Breast epithelium (tissue), 4 donors: ENCODE results near the gene CDH13. TPM values are rescaled to one million over a fixed set of nuclear protein-coding genes. Genes with fewer than 3 reads are reported as not detected.

ENCODE experiments used
- DNase-seq, 2 donors: peaks; one replicate each; pipeline ENCODE4 v3.0.0-alpha.2; 2019; ENCODE audit warnings: low spot score in 2 of 2
- H3K27ac ChIP-seq, 2 donors: fragments of 200-600 bp; sonication (generic) in 1 of 2; one replicate each; pipeline ENCODE4 v1.5.1; 2016 to 2019; ENCODE audit warnings: mild to moderate bottlenecking in 1 of 2
- H3K27me3 ChIP-seq, 2 donors: fragments of 200-600 bp; sonication (generic) in 1 of 2; one replicate each; pipeline versions ENCODE4 v1.5.1 to v1.6.0; 2017 to 2019; ENCODE audit warnings: control low read depth in 1 of 2, mild to moderate bottlenecking in 1 of 2
- H3K36me3 ChIP-seq: fragments of 200-600 bp; one replicate; pipeline ENCODE4 v1.5.1; 2019
- H3K4me1 ChIP-seq, 2 donors: fragments of 200-600 bp; sonication (generic); one replicate each; pipeline ENCODE4 v1.5.1; 2016 to 2019; ENCODE audit warnings: control low read depth in 1 of 2
- H3K4me3 ChIP-seq, 3 donors: fragments of 200-600 bp; sonication (generic); 1 replicate in 2 of 3; 2 replicates in 1 of 3; pipeline ENCODE4 v1.5.1; 2016 to 2019; ENCODE audit warnings: mild to moderate bottlenecking in 3 of 3, moderate library complexity in 2 of 3
- H3K9me3 ChIP-seq, 2 donors: fragments of 200-600 bp; sonication (generic) in 1 of 2; one replicate each; pipeline ENCODE4 v1.5.1; 2016 to 2019; ENCODE audit warnings: control low read depth in 1 of 2
- POLR2A ChIP-seq: fragments of 450-650 bp; IDR thresholded peaks from one replicate; pipeline ENCODE4 v1.6.1; 2016; ENCODE audit warnings: antibody characterized with exemption, mild to moderate bottlenecking, moderate library complexity
- POLR2AphosphoS5 ChIP-seq, 3 donors: sonication (generic); formaldehyde crosslinking; IDR thresholded peaks; one replicate each; pipeline ENCODE4 v1.6.1; 2017; ENCODE audit warnings: antibody characterized with exemption in 3 of 3
- intact Hi-C: fragments of 100-400 bp; cut with DNase I; formaldehyde crosslinking; loops from one replicate; pipeline ENCODE4 v1.15.1; 2023; ENCODE audit warnings: low total_unique reads
- total RNA-seq, 3 donors: library from RNA; depleted of rRNA; stranded (reverse); fragments of >200 nt; gene quantifications; one replicate each; pipeline ENCODE4 v1.1.0, GENCODE V29; 2016
- TF ChIP-seq, protein P1 (sequence below), 3 donors: fragments of 450-650 bp; IDR thresholded peaks; one replicate each; pipeline ENCODE4 v1.5.1; 2016 to 2017; ENCODE audit warnings: antibody characterized with exemption in 3 of 3, mild to moderate bottlenecking in 3 of 3, moderate library complexity in 3 of 3

Gene CDH13
- total RNA-seq, 3 donors from 2014 or later: 6.0 to 13.1 (median 11.5) TPM

DNA sequence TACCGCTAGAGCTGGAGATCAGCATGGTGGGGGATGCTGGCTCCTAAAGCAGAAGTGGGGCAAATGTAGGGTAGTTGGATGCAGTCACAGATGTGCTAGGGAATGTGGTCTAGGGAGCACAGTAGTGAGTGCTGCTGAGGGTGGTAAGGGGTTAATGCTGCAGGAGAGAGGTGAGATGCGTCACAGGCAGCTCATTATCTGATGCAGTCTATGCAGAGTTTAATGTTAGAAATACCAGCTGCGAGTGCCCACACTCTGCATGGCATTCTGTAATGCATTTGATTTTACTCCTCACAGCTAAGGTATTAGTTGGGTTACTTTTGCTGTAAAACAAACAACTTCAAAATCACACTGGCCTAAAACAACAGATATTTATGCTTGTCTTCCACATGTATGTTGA, 689.7 kb downstream of the CDH13 start:
- no peaks in the 10 kb centered on the region for H3K27me3 ChIP-seq

DNA sequence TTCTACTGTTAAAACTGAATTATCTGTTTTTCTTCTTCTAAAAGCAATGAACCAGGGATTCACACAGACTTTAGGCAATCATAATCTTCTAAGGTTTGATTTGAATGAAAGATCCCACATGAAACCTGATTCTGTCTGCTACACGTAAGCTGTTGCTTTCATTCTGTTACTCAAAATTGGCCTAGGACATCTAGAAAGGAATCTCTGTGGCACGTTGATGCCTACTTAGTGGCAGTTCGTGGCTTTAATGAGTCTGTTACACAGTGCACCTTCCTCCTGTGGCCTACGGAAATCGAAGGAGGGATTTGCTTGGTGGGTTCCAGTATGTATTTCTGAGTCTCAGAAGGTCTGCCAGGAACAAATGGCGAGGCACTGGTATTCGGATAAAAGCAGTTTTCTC, 691.6 kb downstream of the CDH13 start:
- no peak overlapping the region for H3K4me3 ChIP-seq
- no peak for DNase-seq
- no peak overlapping the region for H3K27ac ChIP-seq
- TF ChIP-seq, protein P1, sequence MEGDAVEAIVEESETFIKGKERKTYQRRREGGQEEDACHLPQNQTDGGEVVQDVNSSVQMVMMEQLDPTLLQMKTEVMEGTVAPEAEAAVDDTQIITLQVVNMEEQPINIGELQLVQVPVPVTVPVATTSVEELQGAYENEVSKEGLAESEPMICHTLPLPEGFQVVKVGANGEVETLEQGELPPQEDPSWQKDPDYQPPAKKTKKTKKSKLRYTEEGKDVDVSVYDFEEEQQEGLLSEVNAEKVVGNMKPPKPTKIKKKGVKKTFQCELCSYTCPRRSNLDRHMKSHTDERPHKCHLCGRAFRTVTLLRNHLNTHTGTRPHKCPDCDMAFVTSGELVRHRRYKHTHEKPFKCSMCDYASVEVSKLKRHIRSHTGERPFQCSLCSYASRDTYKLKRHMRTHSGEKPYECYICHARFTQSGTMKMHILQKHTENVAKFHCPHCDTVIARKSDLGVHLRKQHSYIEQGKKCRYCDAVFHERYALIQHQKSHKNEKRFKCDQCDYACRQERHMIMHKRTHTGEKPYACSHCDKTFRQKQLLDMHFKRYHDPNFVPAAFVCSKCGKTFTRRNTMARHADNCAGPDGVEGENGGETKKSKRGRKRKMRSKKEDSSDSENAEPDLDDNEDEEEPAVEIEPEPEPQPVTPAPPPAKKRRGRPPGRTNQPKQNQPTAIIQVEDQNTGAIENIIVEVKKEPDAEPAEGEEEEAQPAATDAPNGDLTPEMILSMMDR (IDR thresholded peaks at IDR 0.05): no peak
- no peak for TF ChIP-seq POLR2AphosphoS5 (IDR thresholded peaks at IDR 0.05)
- no peaks in the 10 kb centered on the region for H3K9me3 ChIP-seq
- intact Hi-C loops: no loop called here
- no peaks in the 10 kb centered on the region for H3K4me1 ChIP-seq
- no peaks in the 10 kb centered on the region for H3K27me3 ChIP-seq
- no peaks in the 10 kb centered on the region for H3K36me3 ChIP-seq

More for the DNA sequence above, 689.7 kb downstream of the CDH13 start:
- Histone ChIP-seq H3K4me1 (no peaks in the 10 kb centered on the region), H3K36me3 (no peaks in the 10 kb centered on the region), H3K27ac (no peak overlapping the region), H3K9me3 (no peaks in the 10 kb centered on the region), H3K4me3 (no peak overlapping the region)
- DNase-seq: no peak
- intact Hi-C loops: no loop called here
- TF ChIP-seq POLR2A (no peak), POLR2AphosphoS5 (IDR thresholded peaks at IDR 0.05) (no peak)
- TF ChIP-seq, protein P1 (IDR thresholded peaks at IDR 0.05): no peak

DNA sequence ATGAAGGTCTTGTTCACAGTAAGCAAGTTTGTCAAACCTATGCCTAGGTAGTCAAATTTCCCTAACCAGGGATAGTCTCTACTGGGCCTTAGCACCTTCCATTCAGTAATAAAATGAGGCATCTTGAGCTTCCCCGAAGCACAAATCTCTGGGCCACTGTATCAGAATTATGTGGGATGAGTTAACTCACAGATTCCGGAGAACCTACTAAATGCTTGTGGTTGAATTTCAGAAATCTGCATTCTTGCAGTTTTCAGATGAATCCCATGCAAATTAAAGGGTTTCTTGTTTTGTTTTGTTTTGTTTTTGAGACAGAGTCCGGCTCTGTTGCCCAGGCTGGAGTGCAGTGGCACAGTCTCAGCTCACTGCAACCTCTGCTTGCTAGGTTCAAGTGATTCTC, 702.2 kb downstream of the CDH13 start:
- intact Hi-C loops: no loop called here
- Histone ChIP-seq H3K27me3 (no peaks in the 10 kb centered on the region), H3K9me3 (no peaks in the 10 kb centered on the region), H3K4me1 (no peaks in the 10 kb centered on the region), H3K4me3 (no peak overlapping the region), H3K36me3 (no peaks in the 10 kb centered on the region), H3K27ac (no peak overlapping the region)
- no peak for DNase-seq
- no peak for TF ChIP-seq POLR2AphosphoS5 (IDR thresholded peaks at IDR 0.05)

DNA sequence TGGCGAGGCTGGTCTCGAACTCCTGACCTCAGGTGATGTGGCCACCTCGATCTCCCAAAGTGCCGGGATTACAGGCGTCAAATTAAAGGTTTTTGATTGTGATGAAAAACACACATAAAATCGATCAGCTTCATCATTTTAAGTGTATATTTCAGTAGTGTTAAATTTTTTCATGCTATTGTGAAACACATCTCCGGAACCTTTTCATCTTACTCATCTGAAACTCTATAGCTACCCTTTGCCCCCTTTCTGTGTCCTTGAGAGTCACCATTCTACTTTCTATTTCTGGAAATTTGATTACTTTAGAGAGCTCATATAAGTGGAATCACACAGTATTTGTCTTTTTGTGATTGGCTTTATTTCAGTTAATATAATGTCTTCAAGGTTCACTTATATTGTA, 702.7 kb downstream of the CDH13 start:
- TF ChIP-seq, protein P1 (IDR thresholded peaks at IDR 0.05): no peak
- no peak for TF ChIP-seq POLR2AphosphoS5 (IDR thresholded peaks at IDR 0.05)
- no peak for TF ChIP-seq POLR2A
- Histone ChIP-seq H3K9me3 (no peaks in the 10 kb centered on the region), H3K27me3 (no peaks in the 10 kb centered on the region), H3K36me3 (no peaks in the 10 kb centered on the region), H3K27ac (no peak overlapping the region), H3K4me1 (no peaks in the 10 kb centered on the region), H3K4me3 (no peak overlapping the region)
- intact Hi-C loops: no loop called here
- DNase-seq: no peak

DNA sequence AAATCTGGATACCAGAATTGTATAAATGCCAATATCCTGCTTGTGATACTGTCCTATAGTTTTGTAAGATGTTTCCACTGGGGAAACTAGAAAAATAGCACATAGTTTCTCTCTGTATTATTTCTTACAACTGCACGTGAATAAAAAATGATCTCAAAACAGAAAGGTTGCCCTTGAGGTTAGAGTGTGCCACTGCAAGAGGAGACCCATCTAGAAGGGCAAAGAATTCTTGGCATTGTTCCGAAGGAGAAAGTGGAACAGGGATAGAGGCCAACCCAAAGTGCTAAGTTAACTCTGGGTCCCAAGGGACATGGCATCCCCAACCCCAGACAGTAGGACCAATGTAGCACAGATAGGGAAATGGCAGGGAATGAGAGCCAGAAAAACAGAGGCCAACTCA, 703.5 kb downstream of the CDH13 start:
- TF ChIP-seq POLR2A (no peak), POLR2AphosphoS5 (IDR thresholded peaks at IDR 0.05) (no peak)
- TF ChIP-seq, protein P1 (IDR thresholded peaks at IDR 0.05): no peak
- H3K36me3 ChIP-seq: no peaks in the 10 kb centered on the region
- intact Hi-C loops: no loop called here
- no peak overlapping the region for H3K4me3 ChIP-seq
- H3K4me1 ChIP-seq: no peaks in the 10 kb centered on the region
- H3K9me3 ChIP-seq: no peaks in the 10 kb centered on the region
- no peak overlapping the region for H3K27ac ChIP-seq
- DNase-seq: no peak
- no peaks in the 10 kb centered on the region for H3K27me3 ChIP-seq

DNA sequence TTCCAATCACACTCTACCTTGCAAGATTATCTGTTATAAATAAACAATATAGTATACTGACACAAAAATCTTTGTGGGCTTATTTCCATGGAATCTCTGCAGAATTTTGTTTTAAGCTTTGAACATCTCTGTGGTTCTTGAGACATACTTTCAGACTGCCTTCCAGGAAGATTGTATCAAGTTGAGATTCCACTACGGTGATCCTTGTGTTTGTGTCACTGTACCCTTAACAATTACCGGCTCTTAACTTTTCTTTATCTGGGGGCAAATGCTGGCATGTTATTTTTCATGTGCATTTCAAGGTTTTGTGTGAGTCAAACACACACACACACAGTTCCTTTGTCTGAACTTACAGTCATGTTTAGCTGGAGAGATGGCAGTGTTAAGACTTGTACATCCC, 708.3 kb downstream of the CDH13 start:
- no peaks in the 10 kb centered on the region for H3K9me3 ChIP-seq
- intact Hi-C loops: no loop called here
- no peak for DNase-seq
- no peak for TF ChIP-seq POLR2AphosphoS5 (IDR thresholded peaks at IDR 0.05)
- H3K27ac ChIP-seq: no peak overlapping the region
- no peak overlapping the region for H3K4me3 ChIP-seq
- H3K4me1 ChIP-seq: no peaks in the 10 kb centered on the region
- H3K36me3 ChIP-seq: no peaks in the 10 kb centered on the region
- no peaks in the 10 kb centered on the region for H3K27me3 ChIP-seq
